GM12875 (cell line): ENCODE results near the gene OR5H6.
"Not testable (repeated sequence)": the region's sequence is repeated elsewhere in the genome, so short reads cannot be mapped to it uniquely, and the experiment has no call there.

Experiments
- H3K4me3 ChIP-seq: one replicate; pipeline ENCODE4 v1.5.1; 2011; ENCODE audit warnings: low read depth, low read length, control low read depth
- CTCF ChIP-seq: IDR thresholded peaks from 2 replicates; pipeline ENCODE4 v1.5.1; 2011; ENCODE audit warnings: low read depth, mild to moderate bottlenecking, control low read depth, inconsistent platforms, low read length, moderate library complexity, borderline replicate concordance; ENCODE audit not compliant: insufficient read depth

The OR5H6 gene

GRCh38 chr3:98243843-98244242 is 20.2 kb upstream of the OR5H6 start:
- no peak overlapping the region for H3K4me3 ChIP-seq
- TF ChIP-seq CTCF: no peak

GRCh38 chr3:98246142-98246541 is 17.9 kb upstream of the OR5H6 start:
- H3K4me3 ChIP-seq: no peak overlapping the region
- no peak for TF ChIP-seq CTCF

- H3K4me3 ChIP-seq: not testable (repeated sequence)
Measured at GRCh38 chr3:98256026-98256425, 8.0 kb upstream of the OR5H6 start.

GRCh38 chr3:98259707-98260106 is 4.3 kb upstream of the OR5H6 start:
- H3K4me3 ChIP-seq: no peak overlapping the region
- peak; percentile 24; the same call in 1 of the 2 replicates for TF ChIP-seq CTCF

GRCh38 chr3:98262046-98262445 is 2.0 kb upstream of the OR5H6 start:
- TF ChIP-seq CTCF: no peak
- no peak overlapping the region for H3K4me3 ChIP-seq

GRCh38 chr3:98269846-98270245 is 5.8 kb downstream of the OR5H6 start:
- no peak for TF ChIP-seq CTCF
- H3K4me3 ChIP-seq: no peak overlapping the region

GRCh38 chr3:98272126-98272525 is 8.1 kb downstream of the OR5H6 start:
- H3K4me3 ChIP-seq: no peak overlapping the region
- TF ChIP-seq CTCF: no peak

- H3K4me3 ChIP-seq: no peak overlapping the region
- TF ChIP-seq CTCF: no peak
Measured at GRCh38 chr3:98274914-98275313, 10.9 kb downstream of the OR5H6 start.
